Renal pelvis (tissue), 4 donors: Measurements from ENCODE around the gene CERS1. TPM values are rescaled to one million over a fixed set of nuclear protein-coding genes. Genes with fewer than 3 reads are reported as not detected.

Experiments
- DNase-seq: peaks from one replicate; pipeline ENCODE4 v3.0.0-alpha.2; 2013
- polyA plus RNA-seq, 3 donors: library from polyadenylated mRNA; unstranded; fragments of 120-200 nt; gene quantifications; one replicate each; pipeline ENCODE4 v1.2.1, GENCODE V29; 2013; ENCODE audit not compliant: insufficient read length in 3 of 3

The CERS1 gene
- polyA plus RNA-seq, 3 donors, result 6.2 to 7.8 (median 7.1) TPM

- no peak for DNase-seq
Observed at GRCh38 chr19:18858906-18859646, 36.9 kb downstream of the CERS1 start.

DNA sequence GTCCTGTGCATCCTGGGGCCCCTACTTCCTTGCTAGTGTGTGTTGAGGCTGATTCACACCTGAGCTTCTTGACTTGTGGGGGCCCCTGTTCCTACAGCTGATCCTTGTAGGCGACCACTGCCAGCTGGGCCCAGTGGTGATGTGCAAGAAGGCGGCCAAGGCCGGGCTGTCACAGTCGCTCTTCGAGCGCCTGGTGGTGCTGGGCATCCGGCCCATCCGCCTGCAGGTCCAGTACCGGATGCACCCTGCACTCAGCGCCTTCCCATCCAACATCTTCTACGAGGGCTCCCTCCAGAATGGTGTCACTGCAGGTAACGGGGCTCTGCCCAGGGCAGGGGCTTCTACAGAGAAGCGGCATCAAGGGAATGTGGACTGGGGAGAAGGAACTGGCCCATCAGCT is 38.7 kb downstream of the CERS1 start:
- DNase-seq, result no peak

DNA sequence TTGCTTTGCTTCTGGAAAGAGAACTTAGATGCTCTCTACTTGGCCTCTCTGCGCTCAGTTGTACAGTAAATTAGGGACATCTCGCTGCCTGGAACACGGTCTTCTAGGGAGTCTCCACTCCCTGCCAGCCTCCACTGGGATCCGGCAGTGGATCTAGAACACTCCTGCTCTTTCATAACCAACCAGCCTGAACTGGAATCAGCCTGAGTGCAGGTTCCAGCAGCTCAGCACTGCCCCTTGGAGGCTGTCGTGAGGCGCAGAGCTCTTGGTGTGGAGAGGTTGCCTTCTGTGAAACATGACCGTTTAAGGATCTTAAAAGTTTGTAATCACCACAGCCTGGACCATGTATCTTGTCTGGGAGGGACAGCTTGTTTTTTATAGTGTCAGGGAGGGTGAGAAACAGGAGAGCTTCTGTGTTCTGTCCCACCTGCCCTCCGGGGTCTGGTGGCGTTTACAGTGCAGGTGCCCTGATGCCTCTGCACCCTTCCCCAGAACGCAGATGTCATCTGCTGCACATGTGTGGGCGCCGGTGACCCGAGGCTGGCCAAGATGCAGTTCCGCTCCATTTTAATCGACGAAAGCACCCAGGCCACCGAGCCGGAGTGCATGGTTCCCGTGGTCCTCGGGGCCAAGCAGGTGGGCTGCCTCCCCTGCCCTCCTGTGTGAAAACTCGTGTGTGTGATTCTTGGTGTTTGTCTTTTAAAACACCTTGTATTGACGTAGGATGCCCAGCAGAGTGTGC is 39.4 kb downstream of the CERS1 start:
- DNase-seq, result peak; percentile 51

GRCh38 chr19:18855647-18856384 is 40.1 kb downstream of the CERS1 start:
- no peak for DNase-seq

DNA sequence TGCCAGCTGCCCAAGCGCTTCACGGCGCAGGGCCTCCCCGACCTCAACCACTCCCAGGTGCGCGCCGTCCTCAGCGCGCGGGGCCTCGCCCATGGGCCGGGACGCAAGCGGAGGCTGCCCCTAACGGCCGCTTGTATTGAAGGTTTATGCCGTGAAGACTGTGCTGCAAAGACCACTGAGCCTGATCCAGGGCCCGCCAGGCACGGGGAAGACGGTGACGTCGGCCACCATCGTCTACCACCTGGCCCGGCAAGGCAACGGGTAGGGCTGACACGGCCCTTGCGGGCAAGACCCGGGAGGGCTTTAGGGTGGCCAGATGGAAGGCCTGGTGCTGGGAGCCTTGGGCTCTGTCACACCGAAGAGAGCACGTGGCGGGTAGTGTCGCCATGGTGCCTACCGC is 41.0 kb downstream of the CERS1 start:
- DNase-seq, result no peak

GRCh38 chr19:18853755-18854427 is 42.1 kb downstream of the CERS1 start:
- no peak for DNase-seq

DNA sequence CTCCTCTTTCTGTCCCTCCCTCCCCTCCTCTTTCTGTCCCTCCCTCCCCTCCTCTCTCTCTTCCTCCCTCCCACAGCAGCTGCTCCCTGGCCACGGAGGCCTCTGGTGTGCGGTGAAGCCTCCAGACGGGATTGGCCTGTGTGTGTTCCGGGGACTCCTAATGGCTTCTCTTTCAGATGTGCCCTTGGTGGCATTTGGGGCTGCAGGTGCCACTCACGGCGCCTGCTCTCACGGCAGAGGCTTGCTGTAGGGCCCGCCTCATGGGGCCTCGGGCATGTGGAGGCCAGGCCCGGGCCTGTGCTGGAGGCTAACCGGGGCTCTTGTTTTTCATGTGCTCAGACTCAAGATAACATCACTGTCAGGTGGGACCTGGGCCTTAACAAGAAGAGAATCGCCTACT is 43.3 kb downstream of the CERS1 start:
- no peak for DNase-seq

GRCh38 chr19:18851673-18852325 is 44.2 kb downstream of the CERS1 start:
- DNase-seq, result no peak

DNA sequence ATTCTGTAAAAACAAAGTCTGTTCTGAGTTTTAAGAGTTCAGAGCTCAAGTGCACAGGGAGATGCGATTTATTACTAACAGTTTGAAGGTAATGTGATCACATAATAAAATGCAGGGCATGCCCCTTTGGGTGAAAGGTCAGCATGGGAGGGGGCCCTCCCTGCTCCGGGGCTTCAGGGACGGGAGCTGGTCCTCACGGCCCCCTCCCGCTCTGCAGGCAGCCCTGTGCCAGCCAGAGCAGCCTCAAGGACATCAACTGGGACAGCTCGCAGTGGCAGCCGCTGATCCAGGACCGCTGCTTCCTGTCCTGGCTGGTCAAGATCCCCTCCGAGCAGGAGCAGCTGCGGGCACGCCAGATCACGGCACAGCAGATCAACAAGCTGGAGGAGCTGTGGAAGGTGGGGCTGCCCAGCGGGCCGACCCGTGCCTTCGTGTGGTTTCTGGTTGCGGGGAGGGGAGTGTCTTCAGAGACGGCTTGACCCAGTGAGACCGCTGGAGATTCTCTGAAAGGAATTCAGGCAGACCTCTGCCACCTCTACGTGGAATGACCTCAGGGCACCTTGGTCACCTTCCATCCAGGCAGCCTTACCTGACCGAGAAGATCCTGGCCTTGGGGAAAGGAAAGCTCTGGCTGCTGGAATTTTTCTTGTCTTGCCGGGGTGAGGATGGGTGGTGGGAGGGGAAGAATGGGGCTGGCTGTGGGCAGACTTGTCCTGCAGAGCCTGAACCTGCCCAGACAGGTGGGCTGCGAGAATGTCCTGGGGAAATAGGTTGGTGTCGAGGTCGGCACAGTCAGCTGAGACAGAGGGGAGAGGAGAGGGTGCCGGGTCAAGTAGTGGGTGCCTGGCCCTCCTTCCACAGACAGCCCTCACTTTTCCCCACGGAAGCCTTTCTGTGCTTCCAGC is 45.2 kb downstream of the CERS1 start:
- peak; percentile 55 for DNase-seq

GRCh38 chr19:18849838-18850400 is 46.0 kb downstream of the CERS1 start:
- DNase-seq, result no peak

- DNase-seq, result no peak
Observed at GRCh38 chr19:18848878-18849661, 46.9 kb downstream of the CERS1 start.

GRCh38 chr19:18847549-18848463 is 48.2 kb downstream of the CERS1 start:
- DNase-seq, result no peak

DNA sequence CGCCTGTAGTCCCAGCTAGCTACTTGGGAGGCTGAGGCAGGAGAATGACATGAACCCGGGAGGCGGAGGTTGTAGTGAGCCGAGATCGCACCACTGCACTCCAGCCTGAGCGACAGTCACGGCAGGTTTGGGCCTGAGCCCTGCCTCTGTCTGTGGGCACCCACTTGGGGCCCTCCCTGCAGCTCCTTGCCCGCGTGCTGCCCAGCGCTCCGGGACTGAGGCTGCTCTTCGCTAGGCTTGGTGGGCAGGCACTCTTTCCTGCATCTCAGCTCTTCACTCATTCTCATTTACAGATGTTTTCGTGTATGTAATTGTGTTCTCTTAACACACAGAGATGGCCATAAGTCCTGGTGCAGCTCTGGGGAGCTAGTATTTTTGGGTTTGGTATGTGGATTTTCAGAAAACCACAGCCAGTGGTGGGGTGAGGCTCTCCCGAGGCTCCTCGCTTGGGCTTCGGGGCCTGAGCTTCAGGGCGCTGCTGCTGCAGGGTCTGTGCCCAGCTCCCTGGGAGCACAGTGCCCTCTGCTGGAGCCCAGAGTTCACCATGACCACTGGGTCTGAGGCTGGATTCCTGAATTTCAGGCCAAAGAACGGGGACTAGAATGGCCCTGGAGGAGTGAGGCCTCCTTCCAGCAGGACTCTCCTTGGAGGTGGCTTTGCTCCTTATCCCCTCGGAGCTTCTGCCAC is 49.0 kb downstream of the CERS1 start:
- peak; percentile 70 for DNase-seq

DNA sequence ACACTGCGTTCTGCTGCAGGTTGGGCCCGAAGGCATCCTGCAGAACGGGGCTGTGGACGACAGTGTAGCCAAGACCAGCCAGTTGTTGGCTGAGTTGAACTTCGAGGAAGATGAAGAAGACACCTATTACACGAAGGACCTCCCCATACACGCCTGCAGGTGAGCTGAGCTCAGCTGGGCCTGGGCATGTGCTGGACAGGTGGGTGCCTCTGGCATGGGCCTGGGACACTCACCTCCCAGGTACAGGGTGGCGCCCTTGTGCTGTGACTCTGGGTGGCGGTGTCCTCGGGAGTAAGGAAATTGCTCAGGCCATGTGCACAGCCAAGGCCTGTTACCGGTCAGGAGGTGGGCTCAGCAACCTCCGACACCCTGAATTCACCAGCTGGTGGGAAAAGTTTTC is 50.0 kb downstream of the CERS1 start:
- DNase-seq, result no peak

GRCh38 chr19:18844806-18845329 is 51.1 kb downstream of the CERS1 start:
- DNase-seq, result no peak

GRCh38 chr19:18843960-18844359 is 52.0 kb downstream of the CERS1 start:
- DNase-seq, result no peak

DNA sequence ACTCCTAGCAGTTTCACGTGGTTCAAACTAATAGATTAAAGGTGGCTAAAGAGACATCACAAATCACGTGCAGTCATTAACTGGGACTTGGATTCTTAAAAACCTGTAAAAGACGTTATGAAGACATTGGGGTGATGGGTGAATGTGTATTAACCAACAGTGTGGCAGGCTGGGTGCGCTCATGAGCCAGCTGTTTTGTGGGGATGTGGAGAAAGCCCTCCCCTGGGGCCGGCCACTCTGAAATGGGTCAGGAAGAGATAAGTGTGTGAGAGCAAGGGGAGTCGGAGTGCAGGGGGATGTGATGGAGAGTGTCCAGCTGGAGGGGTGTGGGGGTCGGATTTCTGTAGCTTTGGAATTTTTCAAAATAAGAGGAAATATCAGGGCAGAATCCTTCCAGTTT is 53.8 kb downstream of the CERS1 start:
- DNase-seq, result no peak
